Smooth muscle cell of the pulmonary artery (primary cell): ENCODE results near the gene ABCD4. TPM values are rescaled to one million over a fixed set of nuclear protein-coding genes. Genes with fewer than 3 reads are reported as not detected.

Source experiments
- total RNA-seq: library from RNA; depleted of rRNA; stranded (reverse); fragments of >200 nt; gene quantifications from 2 replicates; pipeline ENCODE4 v1.2.3, GENCODE V29; 2014

The ABCD4 gene
- 33.1 and 34.4 TPM in 2 replicates for total RNA-seq

GRCh38 chr14:74302634-74303569, at the start of gene ABCD4:
TSS of gene ABCD4 (minus strand) at chr14:74302934. CDS start at chr14:74302912, 22 bp downstream.

DNA sequence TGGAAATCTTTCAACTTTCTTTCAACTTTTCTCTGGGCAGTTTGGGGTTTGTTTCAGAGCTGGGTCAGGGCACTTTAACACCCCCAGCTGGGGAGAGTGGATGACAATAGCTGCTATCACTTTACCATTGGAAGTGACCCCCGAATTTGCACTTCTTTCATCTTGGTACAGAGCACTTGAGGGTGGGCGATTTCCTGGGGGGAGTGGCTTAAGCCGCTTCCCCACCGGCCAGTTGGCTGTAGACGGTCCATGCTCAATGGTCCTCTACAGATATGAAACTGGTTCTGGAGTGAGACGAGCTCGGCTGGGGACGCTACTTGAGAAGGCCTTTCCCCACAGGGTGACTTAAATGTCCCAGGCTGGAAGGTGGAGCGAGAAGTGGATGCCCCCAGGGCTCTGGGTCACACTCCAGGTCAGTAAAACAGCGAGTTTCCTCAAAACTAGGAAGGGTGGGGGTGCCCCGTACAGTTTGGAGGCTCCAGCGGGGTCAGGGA, 45.6 kb upstream of the ABCD4 start, which contains the start of gene VRTN:
Gene VRTN (plus strand): TSS at position 231 of the 494 bp plus-strand sequence. CDS start 8,313 bp downstream, outside the sequence.

GRCh38 chr14:74238974-74239847, 63.5 kb downstream of the ABCD4 start, which contains the start of gene VSX2:
TSS of gene VSX2 (plus strand) at chr14:74239449. CDS start at chr14:74239562, 113 bp downstream.

Other genes starting within 250 kb of the ABCD4 start
- 31.5 and 39.9 TPM in 2 replicates for gene ALDH6A1, start 218.5 kb downstream of the ABCD4 start, total RNA-seq
- 7.0 and 10.2 TPM in 2 replicates for gene LIN52, start 218.0 kb downstream of the ABCD4 start, total RNA-seq
- not detected in 2 replicates for gene VSX2, start 63.5 kb downstream of the ABCD4 start, total RNA-seq
- gene VRTN, start 45.5 kb upstream of the ABCD4 start, total RNA-seq: not detected in 2 replicates
- gene SYNDIG1L, start 123.3 kb upstream of the ABCD4 start, total RNA-seq: under 0.01 TPM in 1 of 2 replicates, not detected in the other
- gene NPC2, start 190.4 kb upstream of the ABCD4 start, total RNA-seq: 288 and 325 TPM in 2 replicates
- gene ISCA2, start 190.8 kb upstream of the ABCD4 start, total RNA-seq: 7.3 and 10.0 TPM in 2 replicates